ENCODE results near the gene LZTR1.

LZTR1 gene

DNA sequence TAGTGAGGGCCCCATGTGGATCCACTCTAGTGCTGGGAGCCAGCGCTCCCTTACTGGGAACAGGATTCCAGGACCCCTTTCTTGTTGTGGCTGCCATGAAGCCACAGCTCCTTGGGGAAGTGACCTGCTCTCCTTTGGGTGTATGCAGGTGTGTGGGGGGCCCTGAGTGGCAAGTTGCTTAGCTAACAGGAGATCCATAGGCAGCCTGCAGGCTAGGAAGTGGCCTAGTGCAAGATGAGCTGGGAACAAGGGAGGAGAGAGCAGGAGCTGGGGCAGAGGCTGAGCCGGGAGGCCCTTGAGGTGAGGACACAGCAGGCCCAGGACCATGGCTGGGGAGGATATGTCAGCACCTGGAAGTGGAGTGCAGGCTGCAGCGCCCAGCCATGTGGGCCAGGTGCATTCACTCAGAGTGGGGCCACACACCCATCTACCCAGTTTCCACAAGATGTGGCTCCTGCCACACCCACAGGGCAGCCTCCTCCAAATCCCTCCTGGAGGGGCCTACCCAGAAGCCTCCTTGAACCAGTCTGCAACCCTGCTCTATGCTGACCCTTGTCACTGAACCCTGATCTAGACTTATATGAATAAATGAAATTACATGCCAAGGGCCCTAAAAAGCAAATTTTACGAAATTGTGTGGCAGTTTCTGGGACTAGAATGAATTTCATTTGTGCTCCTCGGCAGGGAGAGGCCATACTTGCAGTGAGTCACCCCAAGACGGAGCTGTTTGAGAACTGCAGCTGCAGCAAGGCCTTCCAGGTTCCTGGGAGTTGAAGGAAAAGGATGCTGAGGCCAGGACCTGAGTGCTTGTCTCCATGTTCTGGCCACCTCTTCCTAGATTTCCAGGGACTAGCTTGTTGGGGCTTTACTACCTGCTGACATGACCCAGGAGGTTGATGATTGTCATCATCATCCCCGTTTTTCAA, 16.6 kb downstream of the LZTR1 start:
- Histone ChIP-seq H3K4me1 (ENCODE audit: low read depth, poor library complexity, severe bottlenecking) (peaks cover 16% of the 10 kb centered on the region), H3K9ac (no peak overlapping the region), H3K36me3 (ENCODE audit: insufficient read depth) (no peaks in the 10 kb centered on the region), H3K4me3 (IDR thresholded peaks at IDR 0.05; ENCODE audit: insufficient read depth, low read depth, low read length) (no peak overlapping the region), H4K20me1 (ENCODE audit: insufficient read depth) (no peaks in the 10 kb centered on the region), H3K79me2 (ENCODE audit: insufficient read depth, low read depth) (peaks cover 23% of the 10 kb centered on the region; the same call in 1 of the 2 replicates), H3K27me3 (ENCODE audit: insufficient read depth, low read depth) (no peaks in the 10 kb centered on the region), H2AFZ (ENCODE audit: low read depth) (no peak overlapping the region), H3K4me2 (no peak overlapping the region), H3K27ac (no peak overlapping the region)
- TF ChIP-seq, protein P1, sequence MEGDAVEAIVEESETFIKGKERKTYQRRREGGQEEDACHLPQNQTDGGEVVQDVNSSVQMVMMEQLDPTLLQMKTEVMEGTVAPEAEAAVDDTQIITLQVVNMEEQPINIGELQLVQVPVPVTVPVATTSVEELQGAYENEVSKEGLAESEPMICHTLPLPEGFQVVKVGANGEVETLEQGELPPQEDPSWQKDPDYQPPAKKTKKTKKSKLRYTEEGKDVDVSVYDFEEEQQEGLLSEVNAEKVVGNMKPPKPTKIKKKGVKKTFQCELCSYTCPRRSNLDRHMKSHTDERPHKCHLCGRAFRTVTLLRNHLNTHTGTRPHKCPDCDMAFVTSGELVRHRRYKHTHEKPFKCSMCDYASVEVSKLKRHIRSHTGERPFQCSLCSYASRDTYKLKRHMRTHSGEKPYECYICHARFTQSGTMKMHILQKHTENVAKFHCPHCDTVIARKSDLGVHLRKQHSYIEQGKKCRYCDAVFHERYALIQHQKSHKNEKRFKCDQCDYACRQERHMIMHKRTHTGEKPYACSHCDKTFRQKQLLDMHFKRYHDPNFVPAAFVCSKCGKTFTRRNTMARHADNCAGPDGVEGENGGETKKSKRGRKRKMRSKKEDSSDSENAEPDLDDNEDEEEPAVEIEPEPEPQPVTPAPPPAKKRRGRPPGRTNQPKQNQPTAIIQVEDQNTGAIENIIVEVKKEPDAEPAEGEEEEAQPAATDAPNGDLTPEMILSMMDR (conservative IDR thresholded peaks at IDR 0.05; ENCODE audit: low read depth, low read length), result no peak

DNA sequence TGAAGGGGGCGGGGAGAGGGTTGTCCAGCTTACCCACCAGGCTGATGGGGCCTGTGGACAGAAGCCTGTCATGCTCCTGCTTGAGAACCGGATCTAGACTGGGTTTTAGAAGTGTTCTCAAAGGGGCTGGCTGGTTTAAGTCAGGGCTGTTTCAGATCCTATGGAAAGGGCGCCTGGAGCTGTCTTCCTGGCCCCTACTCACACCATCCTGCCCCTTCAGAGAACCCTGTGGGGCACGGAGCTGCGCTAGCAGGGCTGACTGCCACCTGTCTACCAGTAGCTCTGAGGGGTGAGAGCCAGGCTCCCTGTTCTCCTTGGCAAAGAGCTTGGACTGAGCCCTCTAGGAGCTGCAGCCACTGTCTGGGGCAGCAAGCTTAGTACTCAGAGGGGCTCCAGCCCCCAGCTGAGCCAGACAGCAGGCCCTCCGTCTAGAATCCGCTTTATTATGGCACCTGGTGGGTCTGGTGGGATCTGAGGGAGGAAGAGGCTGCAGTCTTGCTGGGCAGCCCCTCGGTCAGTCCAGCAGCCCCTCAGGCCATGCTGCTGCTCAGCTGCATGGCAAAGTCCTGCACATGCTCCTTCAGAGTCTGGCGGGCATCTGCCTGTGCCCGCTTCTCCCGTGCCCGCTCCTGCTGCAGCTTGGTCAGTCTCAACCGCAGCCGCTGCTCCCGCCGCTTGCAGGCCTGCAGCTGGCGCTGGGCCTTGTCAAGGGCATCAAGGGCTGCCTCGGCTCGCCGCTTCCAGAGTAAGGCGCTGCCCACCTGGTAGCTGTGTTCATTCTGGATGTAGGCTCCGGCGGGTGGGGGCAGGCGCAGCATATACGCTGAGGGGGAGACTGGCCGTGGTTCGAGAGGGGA, 17.5 kb downstream of the LZTR1 start:
- no peak overlapping the region for H2AFZ ChIP-seq (ENCODE audit: low read depth)
- no peaks in the 10 kb centered on the region for H3K27me3 ChIP-seq (ENCODE audit: insufficient read depth, low read depth)
- TF ChIP-seq, protein P1 (conservative IDR thresholded peaks at IDR 0.05; ENCODE audit: low read depth, low read length), result no peak
- H3K4me1 ChIP-seq (ENCODE audit: low read depth, poor library complexity, severe bottlenecking), result peaks cover 18% of the 10 kb centered on the region
- H3K4me3 ChIP-seq (IDR thresholded peaks at IDR 0.05; ENCODE audit: insufficient read depth, low read depth, low read length), result no peak overlapping the region
- peak overlapping the region; percentile 69; the same call in 1 of the 2 replicates for H3K4me2 ChIP-seq
- H4K20me1 ChIP-seq (ENCODE audit: insufficient read depth), result no peaks in the 10 kb centered on the region
- H3K9ac ChIP-seq, result no peak overlapping the region; the same call in 1 of the 2 replicates
- peaks cover 23% of the 10 kb centered on the region; the same call in 1 of the 2 replicates for H3K79me2 ChIP-seq (ENCODE audit: insufficient read depth, low read depth)
- H3K36me3 ChIP-seq (ENCODE audit: insufficient read depth), result no peaks in the 10 kb centered on the region
- no peak overlapping the region for H3K27ac ChIP-seq

DNA sequence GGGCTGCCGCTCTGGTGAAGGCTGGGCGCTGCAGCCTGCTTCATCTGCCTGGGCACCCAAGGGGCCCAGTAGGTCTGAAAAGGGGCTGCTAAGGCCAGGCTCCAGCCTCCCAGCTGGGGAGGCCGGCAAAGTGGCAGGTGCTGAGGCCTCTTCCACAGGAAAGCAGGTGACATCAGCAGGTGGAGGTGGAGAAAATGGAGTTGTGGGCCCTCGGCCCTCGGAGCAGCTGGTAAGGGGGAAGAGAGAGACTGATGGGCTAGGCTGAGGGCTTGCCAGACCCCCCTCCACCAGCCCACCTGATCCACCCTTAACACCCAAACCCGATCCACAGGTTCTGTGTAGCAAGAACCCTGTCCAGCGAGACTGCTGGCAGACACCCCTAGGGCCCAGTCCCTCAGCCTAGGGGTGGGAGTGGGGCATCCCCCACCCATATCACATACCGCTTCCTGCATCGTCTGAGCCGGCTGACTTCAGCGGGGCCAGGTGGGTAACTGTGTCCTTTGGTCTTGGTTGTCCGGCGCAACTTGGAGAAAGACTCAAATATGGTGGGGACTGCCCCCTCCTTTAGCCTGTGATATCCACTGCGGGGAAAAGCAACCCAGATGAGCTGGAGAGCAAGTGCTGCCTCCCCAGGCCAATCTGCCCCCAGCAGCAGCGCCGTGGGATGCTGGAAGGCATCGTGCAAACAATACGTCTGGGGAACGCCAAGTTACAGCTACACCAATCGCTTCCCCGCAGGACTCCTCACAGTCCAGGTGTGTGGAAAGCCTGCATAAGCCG, 18.3 kb downstream of the LZTR1 start:
- peak overlapping the region; percentile 69 for H3K4me2 ChIP-seq

More for the DNA sequence above, 18.3 kb downstream of the LZTR1 start:
- Histone ChIP-seq H3K36me3 (ENCODE audit: insufficient read depth) (no peaks in the 10 kb centered on the region), H3K27ac (peak overlapping the region; percentile 94), H2AFZ (ENCODE audit: low read depth) (no peak overlapping the region), H3K4me1 (ENCODE audit: low read depth, poor library complexity, severe bottlenecking) (peaks cover 18% of the 10 kb centered on the region), H3K79me2 (ENCODE audit: insufficient read depth, low read depth) (peaks cover 23% of the 10 kb centered on the region; the same call in 1 of the 2 replicates), H4K20me1 (ENCODE audit: insufficient read depth) (no peaks in the 10 kb centered on the region), H3K27me3 (ENCODE audit: insufficient read depth, low read depth) (no peaks in the 10 kb centered on the region), H3K9ac (peak overlapping the region; percentile 92; the same call in 1 of the 2 replicates), H3K4me3 (IDR thresholded peaks at IDR 0.05; ENCODE audit: insufficient read depth, low read depth, low read length) (peak overlapping the region; percentile 52)
- TF ChIP-seq, protein P1 (conservative IDR thresholded peaks at IDR 0.05; ENCODE audit: low read depth, low read length), result no peak

Data from KMS-11 (cell line).